Measurements from ENCODE around the gene FLYWCH2.

FLYWCH2 gene

DNA sequence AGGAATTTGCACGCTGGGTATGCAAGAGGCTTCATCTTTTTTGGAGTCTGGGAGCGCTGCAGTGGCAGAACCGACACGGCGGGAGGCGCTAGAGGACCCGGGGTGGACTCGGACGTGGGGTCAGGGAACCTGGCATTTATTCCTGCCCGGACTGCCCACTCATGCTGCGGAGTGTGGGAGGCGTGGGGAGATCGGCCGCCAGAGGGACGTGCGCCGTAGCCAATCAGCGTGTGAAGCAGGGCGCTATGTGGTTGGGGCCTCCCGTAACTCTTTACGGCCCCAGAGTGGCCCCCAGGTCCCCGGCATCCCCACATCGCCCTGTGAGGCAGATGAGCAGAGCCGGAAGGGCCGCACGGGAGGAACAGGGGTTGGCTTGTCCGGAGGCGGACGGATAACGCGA, 11.2 kb downstream of the FLYWCH2 start:
- H3K79me1 ChIP-seq (ENCODE audit: low read length): no peaks in the 10 kb centered on the region
- no peak overlapping the region for H4K91ac ChIP-seq (ENCODE audit: low read depth, low read length)
- H2BK5ac ChIP-seq (ENCODE audit: low read depth, low read length, poor library complexity): no peak overlapping the region
- H4K8ac ChIP-seq (ENCODE audit: low read depth, low read length): no peak overlapping the region
- H3K9me3 ChIP-seq (ENCODE audit: insufficient read depth, low read depth, low read length): no peaks in the 10 kb centered on the region
- H2AFZ ChIP-seq (ENCODE audit: insufficient read depth, low read length, poor library complexity): no peak overlapping the region
- H2BK120ac ChIP-seq (ENCODE audit: insufficient read depth, low read length, poor library complexity): no peak overlapping the region
- H3K4me1 ChIP-seq (ENCODE audit: control insufficient read depth in 1 of 2, insufficient read depth in 2 of 2, low read length in 2 of 2): peaks cover 0 to 4% of the 10 kb centered on the region in 2 experiments
- H3K27me3 ChIP-seq (ENCODE audit: insufficient read depth, low read length): no peaks in the 10 kb centered on the region
- no peak overlapping the region for H3K18ac ChIP-seq (ENCODE audit: low read length)
- no peak overlapping the region for H3K9ac ChIP-seq (ENCODE audit: low read length)
- H3K27ac ChIP-seq (ENCODE audit: low read depth, low read length): no peak overlapping the region
- H2AK5ac ChIP-seq (ENCODE audit: low read length): no peak overlapping the region
- peaks cover 3 to 5% of the 10 kb centered on the region in 2 experiments for H3K36me3 ChIP-seq (ENCODE audit: control insufficient read depth in 1 of 2, insufficient read depth in 2 of 2, low read length in 2 of 2)
- H3K14ac ChIP-seq (ENCODE audit: low read length): no peak overlapping the region
- no peak overlapping the region for H4K12ac ChIP-seq (ENCODE audit: low read depth, low read length)
- H3K4me3 ChIP-seq (ENCODE audit: low read depth, low read length): no peak overlapping the region
- no peaks in the 10 kb centered on the region for H3K79me2 ChIP-seq (ENCODE audit: control insufficient read depth, insufficient read depth, low read length, poor library complexity)
- no CpG with 5 or more reads among the region's 31 CpGs for WGBS (ENCODE audit: extremely low coverage, insufficient coverage, insufficient read length)
- H3K23ac ChIP-seq (ENCODE audit: low read length): no peak overlapping the region
- DNase-seq: no peak
- no peak overlapping the region for H2BK12ac ChIP-seq (ENCODE audit: low read length)
- H3K4ac ChIP-seq (ENCODE audit: low read depth, low read length): no peak overlapping the region
- no peak overlapping the region for H3K4me2 ChIP-seq (ENCODE audit: low read length)

DNA sequence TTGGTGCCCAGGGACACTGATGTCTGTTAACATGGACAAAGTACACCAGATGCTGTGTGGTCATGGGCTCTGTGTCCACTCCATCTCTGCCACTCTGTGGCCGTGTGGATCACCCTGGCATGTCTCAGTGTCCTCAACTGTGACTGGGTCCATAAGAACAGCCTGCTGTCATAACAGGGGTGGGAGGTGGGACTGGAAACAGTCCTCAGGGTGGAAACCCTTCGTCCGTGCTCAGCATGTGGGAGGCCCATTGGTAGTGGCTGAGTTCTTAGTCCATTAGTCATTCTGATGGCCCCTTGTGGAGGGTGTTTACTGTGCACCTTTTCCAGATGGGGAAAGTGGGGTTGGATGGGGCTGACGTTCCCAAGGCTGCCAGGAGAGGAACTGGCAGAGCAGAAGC, 12.8 kb downstream of the FLYWCH2 start:
- Histone ChIP-seq H3K4me1 (ENCODE audit: control insufficient read depth in 1 of 2, insufficient read depth in 2 of 2, low read length in 2 of 2) (peaks cover 0 to 4% of the 10 kb centered on the region in 2 experiments), H3K9me3 (ENCODE audit: insufficient read depth, low read depth, low read length) (no peaks in the 10 kb centered on the region), H3K27ac (ENCODE audit: low read depth, low read length) (no peak overlapping the region), H3K79me2 (ENCODE audit: control insufficient read depth, insufficient read depth, low read length, poor library complexity) (no peaks in the 10 kb centered on the region), H3K14ac (ENCODE audit: low read length) (no peak overlapping the region), H3K4me3 (ENCODE audit: low read depth, low read length) (no peak overlapping the region), H3K27me3 (ENCODE audit: insufficient read depth, low read length) (no peaks in the 10 kb centered on the region), H2BK12ac (ENCODE audit: low read length) (no peak overlapping the region), H4K91ac (ENCODE audit: low read depth, low read length) (no peak overlapping the region), H4K12ac (ENCODE audit: low read depth, low read length) (no peak overlapping the region), H2AK5ac (ENCODE audit: low read length) (no peak overlapping the region), H3K4me2 (ENCODE audit: low read length) (no peak overlapping the region), H3K23ac (ENCODE audit: low read length) (peak overlapping the region; percentile 7), H2BK120ac (ENCODE audit: insufficient read depth, low read length, poor library complexity) (no peak overlapping the region), H2BK5ac (ENCODE audit: low read depth, low read length, poor library complexity) (no peak overlapping the region), H4K8ac (ENCODE audit: low read depth, low read length) (no peak overlapping the region), H3K18ac (ENCODE audit: low read length) (no peak overlapping the region), H2AFZ (ENCODE audit: insufficient read depth, low read length, poor library complexity) (no peak overlapping the region), H3K4ac (ENCODE audit: low read depth, low read length) (no peak overlapping the region), H3K79me1 (ENCODE audit: low read length) (no peaks in the 10 kb centered on the region), H3K36me3 (ENCODE audit: control insufficient read depth in 1 of 2, insufficient read depth in 2 of 2, low read length in 2 of 2) (peaks cover 4 to 5% of the 10 kb centered on the region in 2 experiments), H3K9ac (ENCODE audit: low read length) (no peak overlapping the region)
- no peak for DNase-seq
- no CpG with 5 or more reads among the region's 4 CpGs for WGBS (ENCODE audit: extremely low coverage, insufficient coverage, insufficient read length)

DNA sequence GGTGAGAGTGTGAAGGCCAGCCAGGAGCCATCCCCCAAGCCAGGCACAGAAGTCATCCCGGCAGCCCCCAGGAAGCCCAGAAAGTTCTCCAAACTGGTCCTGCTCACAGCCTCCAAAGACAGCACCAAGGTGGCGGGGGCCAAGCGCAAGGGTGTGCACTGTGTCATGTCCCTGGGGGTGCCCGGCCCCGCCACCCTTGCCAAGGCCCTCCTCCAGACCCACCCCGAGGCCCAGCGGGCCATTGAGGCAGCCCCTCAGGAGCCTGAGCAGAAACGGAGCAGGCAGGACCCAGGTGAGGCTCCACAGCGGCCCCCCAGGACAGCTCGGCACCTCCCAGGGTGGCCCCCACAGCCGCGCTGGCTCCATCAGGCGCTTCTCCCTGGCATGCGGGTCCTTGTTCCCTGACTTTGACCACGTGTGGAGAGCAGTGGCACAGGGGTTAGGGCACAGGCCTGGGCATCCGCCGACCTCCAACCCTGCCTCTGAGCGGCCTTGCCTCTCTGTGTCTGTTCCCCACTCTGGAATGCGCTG, 13.5 kb downstream of the FLYWCH2 start:
- H3K4ac ChIP-seq (ENCODE audit: low read depth, low read length): no peak overlapping the region
- H4K12ac ChIP-seq (ENCODE audit: low read depth, low read length): no peak overlapping the region
- no peak overlapping the region for H3K14ac ChIP-seq (ENCODE audit: low read length)
- H3K4me2 ChIP-seq (ENCODE audit: low read length): no peak overlapping the region
- no peak for DNase-seq
- no peak overlapping the region for H3K18ac ChIP-seq (ENCODE audit: low read length)
- H3K27ac ChIP-seq (ENCODE audit: low read depth, low read length): no peak overlapping the region
- H3K9ac ChIP-seq (ENCODE audit: low read length): no peak overlapping the region
- peaks cover 0 to 4% of the 10 kb centered on the region in 2 experiments for H3K4me1 ChIP-seq (ENCODE audit: control insufficient read depth in 1 of 2, insufficient read depth in 2 of 2, low read length in 2 of 2)
- H3K4me3 ChIP-seq (ENCODE audit: low read depth, low read length): no peak overlapping the region
- H3K23ac ChIP-seq (ENCODE audit: low read length): no peak overlapping the region
- H3K9me3 ChIP-seq (ENCODE audit: insufficient read depth, low read depth, low read length): no peaks in the 10 kb centered on the region
- no peak overlapping the region for H4K91ac ChIP-seq (ENCODE audit: low read depth, low read length)
- H3K79me1 ChIP-seq (ENCODE audit: low read length): no peaks in the 10 kb centered on the region
- H3K36me3 ChIP-seq (ENCODE audit: control insufficient read depth in 1 of 2, insufficient read depth in 2 of 2, low read length in 2 of 2): peaks cover 4 to 5% of the 10 kb centered on the region in 2 experiments
- H2AFZ ChIP-seq (ENCODE audit: insufficient read depth, low read length, poor library complexity): no peak overlapping the region
- no peak overlapping the region for H2BK120ac ChIP-seq (ENCODE audit: insufficient read depth, low read length, poor library complexity)
- no peak overlapping the region for H4K8ac ChIP-seq (ENCODE audit: low read depth, low read length)
- H2BK5ac ChIP-seq (ENCODE audit: low read depth, low read length, poor library complexity): no peak overlapping the region
- H3K27me3 ChIP-seq (ENCODE audit: insufficient read depth, low read length): no peaks in the 10 kb centered on the region
- H2AK5ac ChIP-seq (ENCODE audit: low read length): no peak overlapping the region
- no CpG with 5 or more reads among the region's 19 CpGs for WGBS (ENCODE audit: extremely low coverage, insufficient coverage, insufficient read length)
- H3K79me2 ChIP-seq (ENCODE audit: control insufficient read depth, insufficient read depth, low read length, poor library complexity): no peaks in the 10 kb centered on the region
- no peak overlapping the region for H2BK12ac ChIP-seq (ENCODE audit: low read length)

DNA sequence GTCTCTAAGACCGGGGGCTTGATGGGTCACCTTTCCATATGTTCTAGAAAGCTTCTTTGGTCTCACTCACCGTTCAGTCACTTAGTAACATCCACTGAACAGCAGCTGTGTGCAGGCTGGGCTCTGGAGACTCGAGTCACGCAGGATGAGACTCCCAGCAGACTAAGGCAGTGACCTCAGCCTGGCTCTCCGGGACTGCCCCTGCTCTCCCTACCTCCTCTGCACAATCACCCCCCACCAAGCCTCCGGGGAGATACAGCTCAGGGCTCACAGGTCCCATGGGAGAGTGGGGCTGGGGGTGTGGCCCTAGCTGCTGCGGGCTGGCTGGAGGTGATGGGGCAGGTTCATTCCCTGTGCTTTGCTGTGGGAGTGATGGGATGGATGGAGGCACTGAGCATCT, 14.1 kb downstream of the FLYWCH2 start:
- H3K4ac ChIP-seq (ENCODE audit: low read depth, low read length): no peak overlapping the region
- H3K23ac ChIP-seq (ENCODE audit: low read length): no peak overlapping the region
- H2BK12ac ChIP-seq (ENCODE audit: low read length): no peak overlapping the region
- no peak overlapping the region for H2AK5ac ChIP-seq (ENCODE audit: low read length)
- no peak for DNase-seq
- H3K27me3 ChIP-seq (ENCODE audit: insufficient read depth, low read length): no peaks in the 10 kb centered on the region
- H3K18ac ChIP-seq (ENCODE audit: low read length): no peak overlapping the region
- no peak overlapping the region for H4K8ac ChIP-seq (ENCODE audit: low read depth, low read length)
- peaks cover 0 to 4% of the 10 kb centered on the region in 2 experiments for H3K4me1 ChIP-seq (ENCODE audit: control insufficient read depth in 1 of 2, insufficient read depth in 2 of 2, low read length in 2 of 2)
- no peak overlapping the region for H2AFZ ChIP-seq (ENCODE audit: insufficient read depth, low read length, poor library complexity)
- no CpG with 5 or more reads among the region's 7 CpGs for WGBS (ENCODE audit: extremely low coverage, insufficient coverage, insufficient read length)
- no peak overlapping the region for H3K4me2 ChIP-seq (ENCODE audit: low read length)
- H3K79me2 ChIP-seq (ENCODE audit: control insufficient read depth, insufficient read depth, low read length, poor library complexity): no peaks in the 10 kb centered on the region
- H3K9ac ChIP-seq (ENCODE audit: low read length): no peak overlapping the region
- H3K9me3 ChIP-seq (ENCODE audit: insufficient read depth, low read depth, low read length): no peaks in the 10 kb centered on the region
- no peak overlapping the region for H3K4me3 ChIP-seq (ENCODE audit: low read depth, low read length)
- H3K36me3 ChIP-seq (ENCODE audit: control insufficient read depth in 1 of 2, insufficient read depth in 2 of 2, low read length in 2 of 2): peaks cover 4 to 5% of the 10 kb centered on the region in 2 experiments
- no peak overlapping the region for H2BK120ac ChIP-seq (ENCODE audit: insufficient read depth, low read length, poor library complexity)
- no peaks in the 10 kb centered on the region for H3K79me1 ChIP-seq (ENCODE audit: low read length)
- no peak overlapping the region for H3K14ac ChIP-seq (ENCODE audit: low read length)
- no peak overlapping the region for H3K27ac ChIP-seq (ENCODE audit: low read depth, low read length)
- no peak overlapping the region for H4K91ac ChIP-seq (ENCODE audit: low read depth, low read length)
- H2BK5ac ChIP-seq (ENCODE audit: low read depth, low read length, poor library complexity): no peak overlapping the region
- no peak overlapping the region for H4K12ac ChIP-seq (ENCODE audit: low read depth, low read length)
